HG02884 (cell line): ENCODE measurements around the gene LCNL1.

Source experiments
- ATAC-seq: cut with Tn5 transposase; IDR thresholded peaks from one replicate; pipeline ENCODE4 v1.9.1; 2021; ENCODE audit warnings: mild to moderate bottlenecking, moderate library complexity; ENCODE audit not compliant: unreplicated experiment

LCNL1 gene

GRCh38 chr9:136973618-136974617, 8.9 kb upstream of the LCNL1 start:
- ATAC-seq = no peak

GRCh38 chr9:136974817-136975535, 7.8 kb upstream of the LCNL1 start:
- no peak for ATAC-seq

DNA sequence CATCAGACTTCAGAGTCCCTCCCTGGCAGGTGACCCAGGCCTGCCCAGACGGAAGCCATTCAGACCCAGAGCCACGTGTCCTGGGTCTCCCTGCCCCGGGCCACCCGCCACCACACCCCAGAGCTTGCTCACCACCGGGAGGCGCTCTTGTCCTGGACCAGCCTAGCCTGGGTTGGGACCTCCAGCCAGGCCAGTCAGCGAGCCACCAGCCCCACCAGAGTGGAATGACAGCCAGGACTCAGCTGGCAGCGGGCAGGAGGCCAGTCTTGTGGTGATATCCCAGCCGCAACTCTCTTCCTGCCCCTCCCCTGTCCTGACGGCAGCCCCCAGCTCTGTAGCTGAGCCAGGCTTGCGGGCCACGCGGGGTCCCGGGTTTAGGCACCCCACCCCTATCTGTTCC, 7.1 kb upstream of the LCNL1 start:
- no peak for ATAC-seq

- ATAC-seq = no peak
These were observed 5.6 kb upstream of the LCNL1 start, which contains the start of gene PTGDS for GRCh38 chr9:136977223-136977622. TSS of gene PTGDS (plus strand) at chr9:136977504. CDS start at chr9:136977579, 75 bp downstream.

GRCh38 chr9:136977649-136978072, 5.1 kb upstream of the LCNL1 start:
- ATAC-seq = no peak

DNA sequence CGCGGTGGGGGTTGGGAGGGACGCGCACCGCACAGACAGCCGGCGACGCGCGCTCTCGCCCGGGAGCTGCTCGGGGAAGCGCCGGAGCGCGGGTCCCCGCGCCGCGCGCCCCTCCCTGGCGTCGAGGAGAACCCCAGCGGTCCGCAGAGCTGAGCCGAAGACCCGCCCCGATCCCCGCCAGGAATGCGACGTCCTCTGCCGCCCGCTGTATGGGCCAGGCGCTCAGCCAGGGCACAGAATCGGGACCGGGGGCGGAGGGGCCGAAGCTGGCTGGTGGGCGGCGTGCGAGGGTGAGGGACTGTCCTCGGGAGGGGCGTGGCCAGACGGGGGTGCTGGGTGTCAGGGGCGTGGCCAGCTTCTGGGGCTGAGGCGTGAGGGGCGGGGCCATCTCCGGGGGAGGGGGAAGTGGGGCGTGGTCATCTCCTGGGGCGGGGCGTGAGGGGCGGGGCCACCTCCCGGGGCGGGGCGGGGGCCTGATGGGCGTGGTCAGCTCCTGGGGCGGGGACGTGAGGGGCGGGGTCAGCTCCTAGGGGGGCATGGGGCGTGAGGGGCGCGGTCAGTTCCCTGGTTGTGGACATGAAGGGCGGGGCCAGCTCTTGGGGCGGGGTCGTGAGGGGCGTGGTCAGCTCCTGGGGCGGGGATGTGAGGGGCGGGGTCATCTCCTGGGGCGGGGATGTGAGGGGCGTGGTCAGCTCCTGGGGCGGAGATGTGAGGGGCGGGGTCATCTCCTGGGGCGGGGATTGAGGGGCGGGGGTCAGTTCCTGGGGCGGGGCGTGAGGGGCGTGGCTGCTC, 4.5 kb upstream of the LCNL1 start:
- ATAC-seq = no peak

- no peak for ATAC-seq
These were observed 3.8 kb upstream of the LCNL1 start for GRCh38 chr9:136978865-136979544.

- no peak for ATAC-seq
These were observed 2.8 kb upstream of the LCNL1 start for GRCh38 chr9:136979769-136980587.

GRCh38 chr9:136980669-136981478, 1.9 kb upstream of the LCNL1 start:
- ATAC-seq = no peak

DNA sequence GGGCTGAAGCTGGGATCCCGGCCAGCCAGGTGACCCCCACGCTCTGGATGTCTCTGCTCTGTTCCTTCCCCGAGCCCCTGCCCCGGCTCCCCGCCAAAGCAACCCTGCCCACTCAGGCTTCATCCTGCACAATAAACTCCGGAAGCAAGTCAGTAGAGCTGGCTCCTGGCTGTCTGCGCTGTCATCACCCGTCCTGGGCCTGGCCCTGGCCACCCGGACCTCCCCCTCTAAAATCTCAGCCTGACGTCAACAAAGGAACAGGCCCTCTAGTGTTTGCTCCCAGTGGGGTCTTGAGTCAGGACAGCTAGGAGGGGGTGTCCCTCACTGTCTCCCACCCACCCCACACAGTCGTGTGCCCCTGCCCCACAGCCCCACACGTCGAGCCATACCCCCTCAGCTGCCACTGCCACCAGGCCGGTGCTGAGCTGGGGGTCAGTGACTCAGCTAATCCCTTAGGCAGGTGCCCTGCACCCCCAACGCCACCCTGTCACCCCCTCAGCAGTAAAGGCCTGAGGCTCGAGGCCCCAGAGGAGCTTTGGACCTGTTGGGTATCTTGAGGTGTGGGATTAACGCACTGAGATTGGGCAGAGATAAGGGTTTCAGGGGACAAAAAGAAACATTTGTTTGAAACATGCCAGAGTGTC, 1.1 kb upstream of the LCNL1 start:
- no peak for ATAC-seq

- no peak for ATAC-seq
These were observed 374 bp downstream of the LCNL1 start for GRCh38 chr9:136983167-136983566.

- no peak for ATAC-seq
These were observed 992 bp downstream of the LCNL1 start for GRCh38 chr9:136983656-136984314.

DNA sequence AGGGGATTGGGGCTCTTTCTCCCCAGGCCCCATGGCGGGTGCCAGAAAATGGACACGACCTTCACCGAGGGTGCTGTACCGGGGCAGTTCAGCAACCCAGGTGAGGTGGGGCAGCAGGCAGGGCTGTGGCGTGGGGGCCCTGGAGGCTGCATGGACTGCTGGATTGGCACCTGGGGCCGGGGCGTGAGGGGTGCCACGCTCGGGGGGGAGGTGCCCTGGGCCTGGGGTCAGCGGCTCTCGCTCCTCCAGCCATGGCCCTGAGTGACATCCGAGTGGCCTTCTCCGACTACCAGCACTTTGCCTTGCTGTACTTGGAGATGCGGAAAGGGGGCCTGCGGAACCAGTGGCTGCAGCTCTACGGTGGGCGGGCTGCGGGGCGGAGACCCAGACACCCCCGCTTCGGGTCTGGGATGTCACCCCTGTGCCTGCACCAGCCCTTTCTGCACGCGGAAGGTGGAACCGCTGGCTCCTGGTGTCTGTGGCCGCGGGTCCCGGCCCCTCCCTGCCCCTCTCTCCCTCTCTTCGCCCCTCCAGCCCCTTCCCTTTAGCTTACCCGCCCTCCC, 1.8 kb downstream of the LCNL1 start:
- no peak for ATAC-seq

DNA sequence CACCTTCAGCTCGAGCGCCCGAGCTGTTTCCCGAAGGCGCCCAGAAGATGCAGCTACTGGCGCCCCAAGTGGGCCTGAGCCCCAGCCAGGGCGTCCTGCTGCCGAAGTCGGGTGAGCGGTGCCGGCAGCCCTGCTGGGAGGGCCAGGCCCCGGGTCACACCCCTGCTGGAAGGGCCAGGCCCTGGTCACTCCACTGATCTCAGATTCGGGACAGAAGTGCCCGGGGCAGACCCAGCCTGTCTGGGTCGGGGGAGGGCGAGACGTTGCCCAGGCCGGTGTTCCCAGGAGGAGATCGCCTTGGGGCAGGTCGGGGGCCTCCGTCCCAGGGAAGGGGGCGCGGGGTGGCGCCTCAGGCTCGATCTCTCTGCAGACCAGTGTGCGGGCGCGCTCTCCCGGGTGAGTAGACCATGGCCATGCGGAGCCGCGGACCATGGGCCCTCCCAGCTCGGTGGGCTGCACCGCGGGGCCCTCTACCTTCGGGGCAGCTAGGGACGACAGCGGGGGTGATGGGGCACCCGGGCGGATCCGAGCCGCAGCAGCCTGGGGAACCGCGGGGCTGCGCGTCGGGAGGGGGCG, 2.3 kb downstream of the LCNL1 start:
- ATAC-seq = no peak

GRCh38 chr9:136985853-136986252, 3.1 kb downstream of the LCNL1 start:
- ATAC-seq = no peak

GRCh38 chr9:136988872-136989271, 6.1 kb downstream of the LCNL1 start:
- no peak for ATAC-seq
